HFFc6 (cell line): ENCODE measurements around the gene TCP10L. TPM values are rescaled to one million over a fixed set of nuclear protein-coding genes. Genes with fewer than 3 reads are reported as not detected.
"Not testable (repeated sequence)": the region's sequence is repeated elsewhere in the genome, so short reads cannot be mapped to it uniquely, and the experiment has no call there.

Source experiments
- DNase-seq: peaks from one replicate; pipeline ENCODE4 v3.0.0-alpha.2; 2018
- H3K27ac Mint-ChIP-seq: 2 replicates; pipeline ENCODE4 v1.8.0; 2020; ENCODE audit warnings: mild to moderate bottlenecking, mixed read lengths
- H3K27me3 Mint-ChIP-seq: 2 replicates; pipeline ENCODE4 v1.8.0; 2021; ENCODE audit warnings: mild to moderate bottlenecking, moderate library complexity, mixed read lengths; ENCODE audit not compliant: insufficient read depth
- H3K36me3 Mint-ChIP-seq: 2 replicates; pipeline ENCODE4 v1.8.0; 2021; ENCODE audit warnings: low read depth, mixed read lengths
- H3K4me1 Mint-ChIP-seq: 2 replicates; pipeline ENCODE4 v1.8.0; 2020; ENCODE audit warnings: low read depth, mixed read lengths
- H3K4me3 Mint-ChIP-seq: 2 replicates; pipeline ENCODE4 v1.8.0; 2020; ENCODE audit warnings: mild to moderate bottlenecking, moderate library complexity, mixed read lengths
- H3K9me3 Mint-ChIP-seq: 2 replicates; pipeline ENCODE4 v1.8.0; 2020; ENCODE audit warnings: mild to moderate bottlenecking, mixed read lengths
- CTCF ChIP-seq: fragments of 200-600 bp; sonication (generic); IDR thresholded peaks from 2 replicates; pipeline ENCODE4 v1.5.0; 2021; ENCODE audit warnings: antibody characterized with exemption, mild to moderate bottlenecking
- total RNA-seq, 6 experiments: library from RNA; stranded (reverse); fragmentation: NEBNext Ultra II Directional; extraction: Animal tissue kit (Norgen Biotek cat#: 25700); gene quantifications; 2 replicates in 1 of 6; 3 replicates in 5 of 6; pipeline ENCODE4 v1.2.3, GENCODE V29; 2021

TCP10L gene
- total RNA-seq, 6 experiments from 2014 or later = 0.14 TPM; not detected in 5

DNA sequence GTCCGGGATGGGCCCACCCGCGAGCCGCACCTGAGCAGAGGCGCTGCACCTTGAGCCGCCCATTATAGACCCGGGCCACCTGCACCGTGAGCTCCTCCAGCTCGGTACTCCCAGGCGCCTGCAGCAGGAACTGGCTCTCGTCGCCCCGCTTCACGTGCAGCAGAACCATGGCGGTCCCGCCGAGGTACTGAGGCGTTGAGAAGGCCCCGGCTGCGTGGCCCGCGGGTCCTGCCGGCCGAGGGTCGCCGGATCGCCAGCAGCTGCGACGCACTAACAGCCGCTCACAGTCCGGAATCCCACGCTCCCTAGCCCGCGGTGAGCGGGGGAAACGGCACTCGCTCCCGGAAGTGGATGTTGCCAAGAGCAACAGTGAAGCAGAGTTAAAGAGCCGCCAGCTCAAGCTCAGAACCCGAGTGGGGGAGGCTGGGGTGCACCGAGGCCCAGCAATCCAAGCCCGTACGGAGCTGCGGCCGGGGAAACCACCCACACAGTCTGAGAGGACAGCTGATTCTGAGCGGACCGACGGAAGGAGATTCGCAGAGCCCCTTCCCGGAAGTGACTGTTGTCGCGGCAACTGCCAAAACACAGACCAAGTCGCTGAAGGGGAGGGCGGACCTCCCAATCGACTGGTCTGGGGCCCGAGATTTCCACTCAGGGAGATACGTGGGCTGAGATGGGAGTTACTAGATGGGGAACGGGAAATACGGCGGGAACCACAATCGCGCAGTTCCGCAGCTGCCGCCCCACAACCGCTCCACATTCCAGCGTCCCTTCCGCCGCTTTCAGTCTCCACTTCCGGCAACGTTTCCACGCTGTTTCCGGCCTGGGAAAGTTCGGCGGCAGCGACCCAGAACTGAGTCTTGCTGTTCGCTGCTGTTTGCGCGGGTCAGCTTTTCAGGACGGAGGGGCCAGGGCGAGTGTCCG, 27.0 kb upstream of the TCP10L start, which contains the start of gene CFAP298:
TSS of gene CFAP298 (minus strand) at position 303 of the 924 bp plus-strand sequence. CDS start at position 169, 134 bp downstream.
- peak within 1 kb of the TSS; percentile 99 for H3K4me3 Mint-ChIP-seq
- H3K36me3 Mint-ChIP-seq = peaks cover 4% of the 10 kb centered on the region; the same call in 1 of the 2 replicates
- no peaks in the 10 kb centered on the region for H3K9me3 Mint-ChIP-seq
- H3K4me1 Mint-ChIP-seq = peaks cover 7% of the 10 kb centered on the region; the same call in 1 of the 2 replicates
- TF ChIP-seq CTCF = no peak
- H3K27me3 Mint-ChIP-seq = peaks cover 6% of the 10 kb centered on the region
- peak within 1 kb of the TSS; percentile 100 for H3K27ac Mint-ChIP-seq
- peak; percentile 96 for DNase-seq

GRCh38 chr21:32611471-32611997, 26.2 kb upstream of the TCP10L start:
- TF ChIP-seq CTCF = no peak
- H3K4me1 Mint-ChIP-seq = peaks cover 7% of the 10 kb centered on the region; the same call in 1 of the 2 replicates
- peak overlapping the region; percentile 100 for H3K27ac Mint-ChIP-seq
- peaks cover 4% of the 10 kb centered on the region; the same call in 1 of the 2 replicates for H3K36me3 Mint-ChIP-seq
- H3K27me3 Mint-ChIP-seq = peaks cover 6% of the 10 kb centered on the region
- H3K9me3 Mint-ChIP-seq = no peaks in the 10 kb centered on the region
- H3K4me3 Mint-ChIP-seq = peak overlapping the region; percentile 99
- peak; percentile 28 for DNase-seq

- H3K36me3 Mint-ChIP-seq, H3K4me1 Mint-ChIP-seq, H3K27me3 Mint-ChIP-seq, H3K9me3 Mint-ChIP-seq, DNase-seq, H3K27ac Mint-ChIP-seq: not testable (repeated sequence)
- peak overlapping the region; percentile 99 for H3K4me3 Mint-ChIP-seq
These were observed 25.6 kb upstream of the TCP10L start for GRCh38 chr21:32610940-32611339.

GRCh38 chr21:32608851-32609250, 23.5 kb upstream of the TCP10L start:
- DNase-seq = no peak
- Mint-ChIP-seq H3K27me3 (peaks cover 4% of the 10 kb centered on the region), H3K4me3 (no peak overlapping the region), H3K9me3 (no peaks in the 10 kb centered on the region), H3K36me3 (peaks cover 15% of the 10 kb centered on the region), H3K4me1 (peaks cover 7% of the 10 kb centered on the region; the same call in 1 of the 2 replicates), H3K27ac (no peak overlapping the region)
- TF ChIP-seq CTCF = no peak

- no peak for TF ChIP-seq CTCF
- H3K4me1 Mint-ChIP-seq = no peaks in the 10 kb centered on the region
- H3K36me3 Mint-ChIP-seq = peaks cover 24% of the 10 kb centered on the region
These were observed 20.1 kb upstream of the TCP10L start for GRCh38 chr21:32605469-32605868.

DNA sequence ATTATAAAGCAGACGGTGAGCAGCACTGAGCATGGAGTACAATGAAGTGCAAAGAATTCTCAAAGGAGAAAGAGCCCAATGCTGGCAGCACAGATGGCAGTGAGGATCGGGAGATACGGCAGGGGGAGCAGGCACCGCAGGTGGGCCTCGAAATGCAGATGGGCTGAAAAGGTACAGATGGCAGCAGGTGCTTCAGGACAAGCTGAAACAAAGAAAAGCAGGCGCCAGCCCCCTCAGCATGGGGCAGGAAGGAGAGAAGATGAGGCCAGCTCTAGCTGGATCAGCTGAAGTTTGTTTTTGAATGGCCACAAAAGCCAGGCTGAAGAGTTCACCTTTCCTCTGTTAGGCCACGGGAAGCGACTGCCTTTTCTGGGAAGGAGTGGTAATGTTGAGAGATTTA, 19.1 kb upstream of the TCP10L start:
- Mint-ChIP-seq H3K36me3 (peaks cover 21% of the 10 kb centered on the region), H3K9me3 (no peaks in the 10 kb centered on the region), H3K27ac (no peak overlapping the region), H3K27me3 (peaks cover 2% of the 10 kb centered on the region), H3K4me1 (no peaks in the 10 kb centered on the region), H3K4me3 (no peak overlapping the region)
- DNase-seq = no peak
- TF ChIP-seq CTCF = no peak

More at GRCh38 chr21:32605469-32605868, 20.1 kb upstream of the TCP10L start:
- Mint-ChIP-seq H3K9me3 (no peaks in the 10 kb centered on the region), H3K27ac (no peak overlapping the region), H3K27me3 (peaks cover 2% of the 10 kb centered on the region), H3K4me3 (no peak overlapping the region)
- no peak for DNase-seq
